NCI-H82 treated with DMSO at 0.1 percent for 48 hours (cell line): ENCODE data around the gene EVA1C.
"Not testable (repeated sequence)": the region's sequence is repeated elsewhere in the genome, so short reads cannot be mapped to it uniquely, and the experiment has no call there.

Experiments
- DNase-seq: peaks from one replicate; lab custom pipeline; 2025; ENCODE audit not compliant: unreplicated experiment; lab: John Stamatoyannopoulos, UW

Gene EVA1C, protein sequence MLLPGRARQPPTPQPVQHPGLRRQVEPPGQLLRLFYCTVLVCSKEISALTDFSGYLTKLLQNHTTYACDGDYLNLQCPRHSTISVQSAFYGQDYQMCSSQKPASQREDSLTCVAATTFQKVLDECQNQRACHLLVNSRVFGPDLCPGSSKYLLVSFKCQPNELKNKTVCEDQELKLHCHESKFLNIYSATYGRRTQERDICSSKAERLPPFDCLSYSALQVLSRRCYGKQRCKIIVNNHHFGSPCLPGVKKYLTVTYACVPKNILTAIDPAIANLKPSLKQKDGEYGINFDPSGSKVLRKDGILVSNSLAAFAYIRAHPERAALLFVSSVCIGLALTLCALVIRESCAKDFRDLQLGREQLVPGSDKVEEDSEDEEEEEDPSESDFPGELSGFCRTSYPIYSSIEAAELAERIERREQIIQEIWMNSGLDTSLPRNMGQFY

GRCh38 chr21:32412162-32413014 is at the start of gene EVA1C:
Gene EVA1C, plus strand, starts transcription at chr21:32412706. Its CDS starts 148 bp downstream, at chr21:32412854.
- no peak for DNase-seq

DNA sequence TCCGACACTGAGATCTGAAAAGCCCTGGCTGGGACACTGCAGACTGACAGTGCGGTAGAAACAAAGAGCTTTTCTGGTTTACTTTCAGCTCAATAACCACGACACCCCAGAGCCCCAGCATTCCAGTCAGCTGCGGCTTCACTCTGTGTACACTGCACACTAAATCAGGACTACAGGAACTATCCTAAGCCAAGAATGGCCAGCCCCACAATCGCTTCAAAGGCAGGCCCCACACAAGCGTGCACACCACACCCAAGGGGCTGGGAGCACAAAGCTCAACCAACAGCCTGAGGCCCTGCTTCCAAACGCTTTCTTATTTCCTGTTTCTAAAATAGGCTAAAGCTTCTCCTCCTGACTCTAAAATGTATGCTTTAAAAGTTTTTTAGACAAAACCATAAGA is 48.1 kb upstream of the EVA1C start:
- no peak for DNase-seq

GRCh38 chr21:32364796-32365195 is 47.7 kb upstream of the EVA1C start:
- no peak for DNase-seq

DNA sequence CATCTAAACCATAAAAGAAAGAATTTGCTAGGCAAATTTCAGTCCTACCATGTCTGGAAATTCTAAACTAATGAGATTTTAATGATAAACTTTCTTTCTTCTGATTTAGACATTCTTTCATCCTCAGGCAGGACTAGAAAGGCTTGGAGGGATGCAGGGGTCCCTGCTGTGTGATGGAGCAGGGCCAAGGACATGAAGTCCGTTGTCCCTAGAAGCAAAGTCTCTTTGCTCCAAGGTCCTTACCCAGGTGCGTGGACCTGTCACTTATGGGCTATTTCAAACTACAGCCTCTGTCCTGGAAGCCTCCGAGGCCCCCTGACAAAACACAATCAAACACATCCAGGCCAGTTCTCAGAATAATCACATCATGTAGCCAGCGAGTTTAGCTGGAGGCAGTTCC is 46.3 kb upstream of the EVA1C start:
- DNase-seq = no peak

DNA sequence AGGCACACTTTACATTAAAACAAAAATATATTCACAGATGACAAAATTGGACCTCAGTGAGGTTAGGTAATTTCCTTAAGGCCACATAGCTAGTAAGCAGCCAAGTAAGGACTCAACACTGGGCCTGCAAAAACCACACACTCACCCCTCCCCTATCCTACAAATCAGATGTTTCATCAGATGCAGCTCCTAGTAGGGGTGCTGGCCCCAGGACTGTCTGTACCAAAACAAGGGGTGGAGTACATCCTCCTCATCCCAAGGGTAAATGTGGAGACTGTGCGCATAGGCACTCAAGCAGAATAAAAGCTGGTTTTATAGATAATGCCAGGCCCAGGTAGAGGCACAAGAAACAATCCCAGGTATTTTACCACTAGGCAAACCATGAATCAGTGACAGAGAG is 45.3 kb upstream of the EVA1C start:
- no peak for DNase-seq

DNA sequence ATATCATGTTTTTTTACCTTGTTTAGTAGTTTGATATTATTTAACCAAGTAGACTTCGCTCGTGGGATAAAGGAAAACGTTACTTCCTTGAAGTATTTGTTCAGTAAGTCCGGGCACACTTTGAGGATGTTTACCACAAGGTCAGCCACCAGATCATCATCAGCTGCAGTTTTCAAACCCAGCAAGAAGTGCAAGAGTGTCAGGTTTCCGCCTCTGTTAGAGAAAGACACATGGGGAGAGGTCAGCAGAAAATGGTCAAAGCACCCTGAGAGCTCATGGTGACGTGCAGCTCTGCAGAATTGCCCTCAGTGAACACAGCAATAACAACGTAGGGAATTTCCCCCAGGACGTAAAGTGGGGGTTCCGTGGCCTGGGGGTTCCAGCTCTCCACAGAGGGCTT is 44.1 kb upstream of the EVA1C start:
- DNase-seq = no peak

- DNase-seq = not testable (repeated sequence)
These were observed 43.5 kb upstream of the EVA1C start for GRCh38 chr21:32368961-32369360.

GRCh38 chr21:32370998-32371766 is 41.3 kb upstream of the EVA1C start:
- no peak for DNase-seq

- no peak for DNase-seq
These were observed 40.6 kb upstream of the EVA1C start for GRCh38 chr21:32371913-32372314.

DNA sequence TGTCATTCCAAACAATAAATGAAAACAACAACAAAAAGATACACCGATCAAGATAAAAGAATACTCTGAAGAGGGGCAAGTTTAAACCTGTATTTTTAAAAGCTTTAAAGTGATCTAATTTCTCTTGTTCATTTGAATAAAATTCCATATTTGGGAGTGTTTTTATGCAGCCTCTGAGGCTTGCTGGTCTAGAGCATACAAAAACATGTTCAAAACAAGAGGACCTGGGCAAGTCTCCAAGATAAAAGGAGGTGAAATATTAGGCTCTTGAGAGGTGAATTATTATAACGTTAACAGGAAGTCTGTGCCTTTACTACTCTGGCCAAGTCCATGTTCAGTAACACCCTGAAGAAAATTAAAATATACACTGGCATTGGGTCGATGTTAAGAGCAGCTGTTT is 39.8 kb upstream of the EVA1C start:
- DNase-seq = no peak

DNA sequence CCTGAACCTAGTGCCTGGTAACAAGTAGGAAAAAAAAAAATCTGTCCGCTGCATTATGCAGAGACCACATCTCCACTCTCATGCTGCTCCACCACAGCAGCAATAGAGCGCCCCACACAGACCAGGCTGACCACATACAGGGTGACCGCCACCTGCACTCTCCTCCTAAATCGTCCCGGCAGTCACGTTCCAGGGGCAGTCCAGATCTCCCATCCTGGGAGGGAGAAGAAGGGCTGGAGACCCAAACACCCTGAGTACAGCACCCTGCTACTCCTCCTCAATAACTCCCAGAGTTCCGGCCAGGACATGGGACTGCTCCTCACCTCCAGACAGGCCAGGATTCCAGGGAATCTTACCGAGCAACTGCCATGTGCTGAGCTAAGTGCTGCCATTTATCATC is 35.0 kb upstream of the EVA1C start:
- no peak for DNase-seq

DNA sequence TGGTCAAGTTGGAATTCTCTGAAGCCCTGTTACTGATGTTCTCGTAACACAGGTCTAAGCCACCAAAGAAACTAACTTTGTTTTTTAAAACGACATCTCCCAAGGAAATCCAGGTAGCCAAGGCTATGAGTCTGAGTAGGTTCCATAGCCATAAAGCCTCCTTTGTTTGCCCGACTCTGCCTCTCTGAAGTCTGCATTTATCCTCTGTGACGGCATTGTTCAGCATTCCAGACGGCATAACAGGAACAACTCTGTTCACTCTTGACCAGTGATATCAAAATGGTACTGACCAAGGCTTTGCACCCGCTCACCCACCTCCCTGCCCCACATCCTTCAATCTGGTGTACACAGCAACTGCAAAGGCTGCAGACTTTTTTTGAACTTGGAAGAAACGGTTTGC is 34.5 kb upstream of the EVA1C start:
- DNase-seq = no peak

DNA sequence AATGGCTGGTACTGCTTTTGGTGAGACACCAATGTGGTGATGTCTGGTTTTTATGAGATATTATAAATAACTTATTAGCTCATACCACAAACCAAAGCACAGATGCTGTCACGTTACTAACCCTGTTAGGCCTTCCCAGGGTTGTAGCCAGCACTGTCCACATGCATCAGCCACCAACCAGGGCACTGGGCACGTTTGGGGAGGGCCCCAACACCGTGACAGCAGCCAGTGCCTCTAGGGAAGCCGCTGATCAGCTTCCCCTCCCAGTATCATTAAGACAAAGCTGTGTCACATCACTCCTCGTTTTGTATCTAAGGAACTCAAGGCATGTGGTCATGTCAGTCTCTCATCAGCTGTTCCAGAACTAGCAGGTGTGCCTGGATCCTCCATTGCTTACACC is 33.5 kb upstream of the EVA1C start:
- no peak for DNase-seq

DNA sequence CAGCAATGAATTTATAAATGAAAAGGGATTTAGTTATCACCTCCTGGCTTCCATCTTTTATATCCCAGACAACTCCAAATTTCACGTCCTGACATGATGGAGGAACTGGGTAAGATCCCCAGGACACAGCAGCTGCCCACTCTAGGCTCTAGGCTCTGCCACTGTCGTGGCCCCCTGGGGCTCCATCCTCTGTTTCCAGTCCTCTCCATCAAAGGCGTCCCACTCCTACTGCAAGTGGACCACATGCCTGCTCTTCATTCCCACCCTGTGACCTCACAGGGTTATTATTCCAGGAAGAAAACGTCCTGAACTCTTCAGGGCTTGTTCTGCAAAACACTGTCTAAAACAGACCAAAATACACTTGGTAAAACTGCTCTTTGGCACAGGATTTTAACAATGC is 31.6 kb upstream of the EVA1C start:
- DNase-seq = no peak

GRCh38 chr21:32381571-32381970 is 30.9 kb upstream of the EVA1C start:
- no peak for DNase-seq

DNA sequence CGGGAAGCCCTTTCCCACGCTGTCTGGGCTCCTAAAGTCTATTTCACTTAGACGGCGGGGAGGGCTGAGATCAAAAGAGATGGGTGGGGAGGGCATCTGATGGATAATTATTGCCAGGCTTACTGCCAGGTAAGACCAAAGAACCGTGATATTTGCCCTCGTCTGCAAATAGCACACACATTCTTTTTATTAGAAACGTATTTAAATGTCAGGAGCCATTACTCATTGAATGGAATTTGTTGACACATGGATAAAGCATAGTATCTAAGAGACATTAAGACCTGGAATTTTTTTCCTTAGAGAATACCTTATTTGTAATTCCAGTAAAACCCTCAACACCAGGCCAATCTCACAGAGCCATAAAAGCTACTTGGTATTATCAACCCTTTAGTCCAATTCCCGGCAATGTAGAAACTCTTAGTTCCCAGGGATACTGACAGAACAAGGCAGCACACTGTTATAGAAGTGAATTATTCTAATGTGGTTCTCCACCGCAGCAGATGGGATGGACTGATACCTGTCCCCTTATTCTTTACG is 30.3 kb upstream of the EVA1C start:
- no peak for DNase-seq

DNA sequence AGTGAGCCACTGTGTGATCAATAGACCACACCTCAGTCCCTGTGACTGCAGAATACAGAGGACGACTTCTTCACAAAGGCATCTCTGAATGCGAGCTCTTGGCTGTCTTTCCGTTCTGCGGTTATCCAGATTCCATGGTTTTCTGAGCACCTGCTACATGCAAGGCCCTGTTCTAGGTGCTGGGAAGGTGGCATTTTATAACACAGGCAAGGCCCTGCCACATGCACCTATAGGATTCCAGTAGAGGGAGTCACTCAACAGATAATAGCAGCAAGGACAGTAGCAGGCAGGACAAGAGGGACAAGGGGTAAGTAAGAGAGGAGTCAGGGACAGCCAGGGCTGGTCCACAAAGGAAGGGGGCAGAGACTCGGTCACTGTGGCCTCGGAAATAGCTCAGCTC is 28.7 kb upstream of the EVA1C start:
- DNase-seq = no peak

GRCh38 chr21:32386195-32386870 is 26.2 kb upstream of the EVA1C start:
- DNase-seq = no peak

DNA sequence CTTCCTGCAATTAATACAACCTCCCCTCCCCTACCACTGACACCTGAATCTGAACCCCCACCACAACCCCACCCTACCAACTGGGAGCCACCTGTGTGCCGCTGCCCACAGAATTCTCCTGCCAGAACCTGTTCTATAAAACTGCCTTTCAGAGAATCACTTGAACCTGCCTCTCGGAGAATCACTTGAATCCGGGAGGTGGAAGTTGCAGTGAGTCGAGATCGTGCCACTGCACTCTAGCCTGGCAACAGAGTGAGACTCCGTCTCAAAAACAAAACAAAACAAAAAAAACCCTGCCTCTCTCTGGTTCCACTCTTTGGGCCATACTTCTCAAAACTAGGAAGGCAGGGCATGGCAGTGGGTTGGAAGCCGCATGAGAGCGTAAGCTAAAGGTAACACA is 25.4 kb upstream of the EVA1C start:
- no peak for DNase-seq

- no peak for DNase-seq
These were observed 24.2 kb upstream of the EVA1C start for GRCh38 chr21:32388306-32388705.
